Esophagus muscularis mucosa (tissue), 4 donors: ENCODE data around the gene INCENP. TPM values are rescaled to one million over a fixed set of nuclear protein-coding genes. Genes with fewer than 3 reads are reported as not detected.

Experiments used
- DNase-seq: peaks from one replicate; pipeline ENCODE4 v3.0.0-alpha.2; 2017; ENCODE audit errors: extremely low spot score
- H3K27ac ChIP-seq, 4 donors: fragments of 200-600 bp; sonication (generic); replicated peaks in 1 of 4; 1 replicate in 3 of 4; 2 replicates in 1 of 4; pipeline ENCODE4 v1.5.1; 2016 to 2019; ENCODE audit warnings: mild to moderate bottlenecking in 1 of 4
- H3K27me3 ChIP-seq, 4 donors: fragments of 200-600 bp; sonication (generic); one replicate each; pipeline versions ENCODE4 v1.5.1 to v1.6.0; 2016 to 2019
- H3K36me3 ChIP-seq, 4 donors: fragments of 200-600 bp; sonication (generic); one replicate each; pipeline ENCODE4 v1.5.1; 2016 to 2019
- H3K4me1 ChIP-seq, 4 donors: fragments of 200-600 bp; sonication (generic); one replicate each; pipeline ENCODE4 v1.5.1; 2016 to 2019
- H3K4me3 ChIP-seq, 4 donors: fragments of 200-600 bp; sonication (generic); 1 replicate in 2 of 4; 2 replicates in 2 of 4; pipeline ENCODE4 v1.5.1; 2016 to 2019; ENCODE audit warnings: mild to moderate bottlenecking in 4 of 4, moderate library complexity in 1 of 4
- H3K9me3 ChIP-seq, 4 donors: fragments of 200-600 bp; sonication (generic); 1 replicate in 3 of 4; 2 replicates in 1 of 4; pipeline ENCODE4 v1.5.1; 2016 to 2019
- CTCF ChIP-seq, 3 experiments: fragments of 200-600 bp in 2 of 3; fragments of 450-650 bp in 1 of 3; sonication (generic) in 2 of 3; IDR thresholded peaks; one replicate each; pipeline ENCODE4 v1.5.1; 2017 to 2019; ENCODE audit warnings: antibody characterized with exemption in 3 of 3, mild to moderate bottlenecking in 2 of 3, moderate library complexity in 1 of 3
- EP300 ChIP-seq: sonication (generic); formaldehyde crosslinking; IDR thresholded peaks from one replicate; pipeline ENCODE4 v1.6.1; 2017; ENCODE audit warnings: antibody characterized with exemption
- POLR2A ChIP-seq: fragments of 450-650 bp; IDR thresholded peaks from one replicate; pipeline ENCODE4 v1.6.1; 2017; ENCODE audit warnings: antibody characterized with exemption, moderate library complexity, mild to moderate bottlenecking, low read depth
- POLR2AphosphoS5 ChIP-seq, 2 donors: sonication (generic); formaldehyde crosslinking; IDR thresholded peaks; one replicate each; pipeline ENCODE4 v1.6.1; 2017; ENCODE audit warnings: antibody characterized with exemption in 2 of 2
- WGBS: methylation state at CpG from one replicate; pipeline ENCODE4 v1.1.5; 2018; 5-methylcytosine and 5-hydroxymethylcytosine counted together
- intact Hi-C: fragments of 100-400 bp; cut with DNase I; formaldehyde crosslinking; loops from one replicate; pipeline ENCODE4 v1.15.1; 2023
- total RNA-seq, 4 donors: library from RNA; depleted of rRNA; stranded (reverse); fragments of >200 nt; gene quantifications; one replicate each; pipeline versions ENCODE4 v1.1.0 to v1.2.1, GENCODE V29; 2016

The INCENP gene
- total RNA-seq, 4 donors from 2014 or later, result 13.8 to 20.3 (median 16.0) TPM

DNA sequence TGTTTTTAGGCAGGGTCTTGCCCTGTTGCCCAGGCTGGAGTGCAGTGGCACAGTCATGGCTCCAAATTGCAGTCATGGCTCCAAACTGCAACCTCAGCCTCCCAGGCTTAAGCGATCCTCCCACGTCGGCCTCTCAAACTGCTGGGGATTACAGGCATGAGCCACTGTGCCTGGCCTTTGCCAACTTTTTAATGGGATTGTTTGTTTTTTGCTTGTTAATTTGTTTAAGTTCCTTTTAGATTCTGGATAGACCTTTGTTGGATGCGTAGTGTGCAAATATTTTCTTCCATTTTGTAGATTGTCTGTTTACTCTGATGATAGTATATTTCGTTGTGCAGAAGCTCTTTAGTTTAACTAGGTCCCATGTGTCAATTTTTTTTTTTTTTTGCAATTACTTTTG lies 56.2 kb downstream of the INCENP start:
- no peak overlapping the region for H3K27ac ChIP-seq
- no peaks in the 10 kb centered on the region for H3K36me3 ChIP-seq
- no peak for TF ChIP-seq POLR2AphosphoS5 (IDR thresholded peaks at IDR 0.05)
- TF ChIP-seq CTCF (IDR thresholded peaks at IDR 0.05), result no peak
- no peak for TF ChIP-seq POLR2A
- TF ChIP-seq EP300, result no peak
- H3K4me1 ChIP-seq, result no peaks in the 10 kb centered on the region
- peaks cover 0 to 20% (median 0%) of the 10 kb centered on the region in 4 donors for H3K27me3 ChIP-seq
- intact Hi-C loops, result loop anchor here (10.0 kb wide), 1 partner anchor 195 kb away; no protein-coding TSS in a partner anchor
- WGBS, result 81% methylated on average over 5 of the region's 5 CpGs
- no peak for DNase-seq
- no peak overlapping the region for H3K4me3 ChIP-seq
- peaks cover 0 to 8% (median 0%) of the 10 kb centered on the region in 4 donors for H3K9me3 ChIP-seq

- no peaks in the 10 kb centered on the region for H3K4me1 ChIP-seq
- H3K36me3 ChIP-seq, result no peaks in the 10 kb centered on the region
- peaks cover 0 to 20% (median 0%) of the 10 kb centered on the region in 4 donors for H3K27me3 ChIP-seq
- H3K4me3 ChIP-seq, result no peak overlapping the region
- no peak overlapping the region for H3K27ac ChIP-seq
- DNase-seq, result no peak
- TF ChIP-seq POLR2AphosphoS5 (IDR thresholded peaks at IDR 0.05), result no peak
- TF ChIP-seq POLR2A, result no peak
- no peak for TF ChIP-seq EP300
- no peak for TF ChIP-seq CTCF (IDR thresholded peaks at IDR 0.05)
- peaks cover 0 to 8% (median 0%) of the 10 kb centered on the region in 4 donors for H3K9me3 ChIP-seq
- intact Hi-C loops, result no loop called here
- 65% methylated on average over 2 of the region's 2 CpGs for WGBS
Observed at GRCh38 chr11:62181097-62181496, 57.3 kb downstream of the INCENP start.

GRCh38 chr11:62182147-62182891 lies 58.5 kb downstream of the INCENP start:
- 68% methylated on average over 8 of the region's 8 CpGs for WGBS
- Histone ChIP-seq H3K4me1 (no peaks in the 10 kb centered on the region), H3K9me3 (peaks cover 0 to 8% (median 0%) of the 10 kb centered on the region in 4 donors), H3K4me3 (no peak overlapping the region), H3K36me3 (no peaks in the 10 kb centered on the region), H3K27ac (no peak overlapping the region), H3K27me3 (peaks cover 0 to 26% (median 0%) of the 10 kb centered on the region in 4 donors)
- TF ChIP-seq POLR2AphosphoS5 (IDR thresholded peaks at IDR 0.05) (no peak), EP300 (no peak), CTCF (IDR thresholded peaks at IDR 0.05) (no peak), POLR2A (no peak)
- intact Hi-C loops, result no loop called here
- DNase-seq, result no peak

DNA sequence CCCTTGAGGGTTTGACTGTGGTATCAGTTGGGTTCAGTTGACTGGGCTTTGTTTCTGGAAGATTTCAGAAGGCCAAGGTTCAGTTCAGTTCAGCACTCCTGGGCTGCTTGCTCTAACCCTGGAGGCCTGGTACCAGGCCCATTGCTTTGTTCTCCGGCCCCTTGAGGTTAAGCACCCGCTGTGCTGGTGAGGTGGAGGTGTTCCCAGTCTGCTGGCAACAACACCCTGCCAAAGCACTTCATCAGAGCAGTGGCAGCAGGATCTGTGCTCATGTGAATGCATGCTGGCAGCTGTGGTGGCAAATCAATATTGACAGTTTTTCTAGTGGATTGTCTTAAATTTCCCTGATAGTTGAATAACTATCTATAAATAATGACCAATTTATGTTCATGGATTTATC lies 62.4 kb downstream of the INCENP start:
- intact Hi-C loops, result no loop called here
- peaks cover 0 to 8% (median 0%) of the 10 kb centered on the region in 4 donors for H3K9me3 ChIP-seq
- WGBS, result 44% methylated on average over 2 of the region's 2 CpGs
- no peaks in the 10 kb centered on the region for H3K4me1 ChIP-seq
- no peak for DNase-seq
- H3K4me3 ChIP-seq, result no peak overlapping the region
- peaks cover 0 to 50% (median 2%) of the 10 kb centered on the region in 4 donors for H3K27me3 ChIP-seq
- TF ChIP-seq CTCF (IDR thresholded peaks at IDR 0.05) (no peak), POLR2A (no peak), POLR2AphosphoS5 (IDR thresholded peaks at IDR 0.05) (no peak), EP300 (no peak)
- no peaks in the 10 kb centered on the region for H3K36me3 ChIP-seq
- H3K27ac ChIP-seq, result no peak overlapping the region

DNA sequence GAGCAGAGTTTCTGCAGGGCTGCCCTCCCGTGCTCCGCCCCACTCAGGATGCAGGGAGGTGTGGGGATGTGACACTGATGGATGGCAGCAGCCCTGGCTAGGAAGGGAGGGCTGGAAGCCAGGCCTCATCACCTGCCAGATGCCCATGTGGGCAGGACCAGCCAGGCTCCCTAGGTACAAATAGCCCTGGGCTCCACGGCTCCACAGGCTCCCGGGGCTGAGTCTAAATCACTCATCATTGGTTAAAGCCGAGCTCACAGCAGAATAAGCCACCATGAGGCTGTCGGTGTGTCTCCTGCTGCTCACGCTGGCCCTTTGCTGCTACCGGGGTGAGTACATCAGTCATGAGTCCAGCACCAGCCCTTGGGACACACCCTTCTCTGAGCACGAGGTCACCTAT lies 66.2 kb downstream of the INCENP start, which contains the start of gene SCGB1D1:
Gene SCGB1D1 (plus strand): TSS at position 206 of the 400 bp plus-strand sequence. CDS start 69 bp downstream, at position 275.
- TF ChIP-seq POLR2A (no peak), POLR2AphosphoS5 (IDR thresholded peaks at IDR 0.05) (no peak), CTCF (IDR thresholded peaks at IDR 0.05) (no peak), EP300 (no peak)
- Histone ChIP-seq H3K27ac (no peak within 1 kb of the TSS), H3K27me3 (peaks cover 0 to 66% (median 2%) of the 10 kb centered on the region in 4 donors), H3K9me3 (no peaks in the 10 kb centered on the region), H3K4me3 (no peak within 1 kb of the TSS), H3K36me3 (no peaks in the 10 kb centered on the region), H3K4me1 (no peaks in the 10 kb centered on the region)
- no peak for DNase-seq
- WGBS, result 73% methylated on average over 8 of the region's 9 CpGs
- intact Hi-C loops, result no loop called here
